Umbilical cord (tissue), 2 donors: Measurements from ENCODE around the gene DGLUCY. TPM values are rescaled to one million over a fixed set of nuclear protein-coding genes. Genes with fewer than 3 reads are reported as not detected.
A peak's percentile ranks its signal among the peaks of the same experiment; 100 is the strongest.
"Not testable (repeated sequence)": the region's sequence is repeated elsewhere in the genome, so short reads cannot be mapped to it uniquely, and the experiment has no call there.

ENCODE experiments used
- DNase-seq: peaks from one replicate; pipeline ENCODE4 v3.0.0-alpha.2; 2015; ENCODE audit warnings: low spot score
- total RNA-seq: library from RNA; depleted of rRNA; stranded (reverse); fragments of >200 nt; gene quantifications from one replicate; pipeline ENCODE4 v1.2.3, GENCODE V29; 2014; ENCODE audit warnings: low replicate concordance; ENCODE audit not compliant: insufficient read depth

Gene DGLUCY
- total RNA-seq, 1 donor from 2014 or later: 12.8 TPM

DNA sequence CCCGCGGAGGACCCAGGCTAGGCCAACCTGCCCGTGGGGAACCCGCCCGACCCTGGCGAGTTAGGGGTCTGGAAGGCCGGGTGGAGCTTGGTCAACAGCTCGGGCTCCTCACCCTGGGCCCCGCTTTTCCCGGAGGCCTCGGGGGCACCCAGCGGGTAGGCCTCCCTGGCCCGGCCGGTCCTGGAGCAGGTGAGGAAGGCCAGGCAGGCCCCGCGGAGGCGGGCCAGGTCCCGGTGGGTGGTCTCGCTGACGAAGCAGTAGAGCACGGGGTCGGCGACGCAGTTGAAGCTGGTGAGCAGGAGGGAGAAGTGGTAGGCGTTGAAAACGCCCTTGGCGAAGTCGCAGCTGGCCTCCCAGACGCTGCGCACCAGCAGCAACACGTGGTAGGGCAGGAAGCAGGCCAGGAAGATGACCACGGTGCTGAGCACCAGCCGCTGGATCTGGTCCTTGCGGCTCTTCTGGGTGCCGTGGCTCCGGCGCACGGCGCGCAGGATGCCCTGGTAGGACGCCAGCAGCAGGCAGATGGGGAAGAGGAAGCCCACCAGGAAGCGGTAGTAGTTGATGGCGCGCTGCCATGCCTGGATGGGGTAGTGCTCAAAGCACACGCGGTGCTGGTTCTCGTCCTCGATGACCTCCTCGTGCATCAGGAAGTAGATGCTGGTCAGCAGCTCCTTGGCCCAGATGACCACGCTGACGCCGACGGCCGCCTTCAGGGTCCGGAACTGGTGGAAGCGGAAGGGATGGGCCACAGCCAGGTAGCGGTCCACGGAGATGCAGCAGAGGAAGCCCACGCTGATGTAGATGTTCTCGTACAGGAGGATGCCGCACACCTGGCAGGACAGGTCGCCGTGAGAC is 120.3 kb downstream of the DGLUCY start:
- DNase-seq: no peak

DNA sequence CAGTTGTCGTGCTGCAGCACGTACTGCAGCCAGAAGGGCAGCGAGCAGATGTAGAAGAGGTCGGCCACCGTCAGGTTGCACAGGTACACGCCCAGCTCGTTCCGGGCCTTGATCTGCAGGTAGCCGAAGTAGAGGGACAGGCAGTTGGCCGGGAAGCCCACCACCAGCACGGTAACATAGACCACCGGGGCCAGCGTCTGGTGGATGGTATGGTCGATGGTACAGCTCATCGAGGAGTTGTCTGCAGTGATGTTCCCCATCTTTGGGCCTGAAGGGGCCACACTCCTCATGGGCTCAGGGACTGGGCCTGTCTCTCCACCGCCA is 120.9 kb downstream of the DGLUCY start:
- DNase-seq: no peak

DNA sequence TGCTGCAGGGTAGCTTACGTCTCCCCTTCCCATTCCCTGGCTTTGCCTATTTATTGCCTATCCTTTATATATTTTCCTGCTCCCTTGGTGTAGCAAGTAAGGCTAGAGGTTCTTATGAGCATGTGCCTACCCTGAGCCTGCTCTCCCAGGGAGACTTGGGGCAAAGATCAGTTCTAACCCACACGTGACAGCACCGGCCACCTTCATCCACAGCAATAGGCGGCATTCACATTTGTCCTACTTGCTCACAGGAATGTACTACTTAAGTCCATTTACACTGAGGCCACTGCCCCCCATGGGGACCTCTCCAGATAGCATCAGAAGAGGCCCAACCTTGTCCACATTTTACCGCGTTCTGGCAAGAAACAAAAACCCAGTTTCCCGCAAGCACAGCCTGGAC is 122.0 kb downstream of the DGLUCY start:
- DNase-seq: no peak

DNA sequence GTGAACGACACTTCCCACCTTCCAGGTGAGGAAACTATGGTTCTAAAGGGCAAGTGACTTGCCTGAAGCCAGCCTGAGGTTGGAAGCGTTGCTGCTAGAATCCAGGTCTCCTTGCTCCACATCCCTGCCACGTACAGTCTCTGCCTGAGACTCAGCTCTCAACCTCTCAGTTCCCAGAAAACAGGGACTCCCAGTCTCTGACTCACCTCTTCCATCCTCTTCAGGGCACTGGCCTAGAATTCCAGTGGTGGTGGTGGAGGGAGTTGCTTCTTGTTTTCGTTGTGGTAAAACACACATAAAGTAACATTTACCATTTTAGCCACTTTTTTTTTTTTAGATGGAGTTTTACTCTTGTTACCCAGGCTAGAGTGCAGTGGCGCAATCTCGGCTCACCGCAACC is 123.3 kb downstream of the DGLUCY start:
- DNase-seq: no peak

DNA sequence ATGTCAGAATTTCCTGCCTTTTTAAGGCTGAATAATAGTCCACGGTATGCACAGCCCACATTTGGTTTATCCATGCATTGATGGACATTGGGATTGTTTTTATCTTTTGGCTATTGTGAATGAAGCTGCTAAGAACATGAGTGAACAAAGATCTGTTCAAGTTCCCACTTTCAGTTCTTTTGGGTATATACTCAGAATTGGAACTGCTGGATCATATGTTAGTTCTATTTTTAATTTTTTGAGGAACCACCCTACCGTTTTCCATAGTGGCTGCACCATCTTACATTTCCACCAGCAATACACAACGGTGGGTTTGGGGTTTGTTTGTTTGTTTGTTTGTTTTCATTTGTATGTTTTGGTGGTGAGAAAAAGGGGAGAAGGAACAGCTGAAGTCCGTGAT is 124.2 kb downstream of the DGLUCY start:
- DNase-seq: no peak

DNA sequence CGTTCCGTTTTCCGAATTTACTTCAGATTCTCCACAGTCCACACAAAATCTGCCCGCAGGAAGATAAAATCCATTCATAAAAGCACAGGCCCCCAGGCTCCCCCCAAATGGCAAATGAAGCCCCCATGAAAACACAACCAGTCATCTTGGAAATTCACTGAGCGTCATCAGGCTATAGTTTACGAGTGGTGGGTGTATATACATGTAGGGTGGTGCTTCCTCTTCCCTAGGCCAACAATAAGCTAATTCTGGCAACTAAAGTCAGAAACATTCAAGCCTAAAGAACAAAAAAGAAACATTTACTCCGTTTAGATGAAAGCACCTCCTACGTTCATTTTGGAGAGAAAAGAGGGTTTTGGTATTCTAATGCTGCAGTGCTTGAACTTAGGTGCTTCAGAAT is 124.8 kb downstream of the DGLUCY start:
- DNase-seq: no peak

DNA sequence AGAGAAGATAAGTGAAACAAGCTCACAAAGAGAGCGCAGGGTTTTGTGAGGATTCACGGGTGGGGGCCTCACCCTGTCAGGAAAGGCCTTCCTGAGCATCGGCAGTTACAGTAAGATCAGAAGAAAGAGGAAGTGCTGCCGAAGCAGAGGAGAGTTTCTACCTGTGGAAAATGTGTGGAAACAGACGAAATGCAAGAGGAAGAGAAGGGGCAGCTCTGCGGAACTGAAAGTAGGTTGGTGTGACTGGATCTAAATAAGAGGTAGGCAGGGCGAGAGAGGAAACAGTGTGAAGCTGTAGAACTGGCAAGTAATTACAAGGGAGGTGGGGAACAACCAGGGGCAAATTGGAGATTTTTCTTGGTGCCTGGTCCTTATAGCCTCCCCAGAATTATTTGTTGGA is 128.0 kb downstream of the DGLUCY start:
- peak; percentile 28 for DNase-seq

DNA sequence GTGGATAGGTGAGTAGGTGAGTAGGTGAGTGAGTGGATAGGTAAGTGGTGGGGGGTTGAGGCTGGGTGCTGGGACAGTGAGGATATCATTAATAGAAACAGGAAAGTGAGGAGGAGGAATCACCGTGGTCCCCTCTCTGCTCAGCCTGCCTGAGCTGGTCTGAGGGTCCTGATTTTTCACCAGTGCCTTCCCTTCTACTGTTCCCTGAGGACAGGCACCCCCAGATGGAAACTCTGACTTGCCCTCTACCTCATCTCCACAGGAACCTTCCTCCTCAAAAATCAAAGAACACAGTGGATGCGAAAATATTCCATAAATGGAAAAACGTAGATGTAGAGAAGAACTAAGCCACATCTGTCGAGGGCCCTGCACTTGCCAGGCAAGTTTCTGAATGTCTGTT is 128.8 kb downstream of the DGLUCY start:
- no peak for DNase-seq

DNA sequence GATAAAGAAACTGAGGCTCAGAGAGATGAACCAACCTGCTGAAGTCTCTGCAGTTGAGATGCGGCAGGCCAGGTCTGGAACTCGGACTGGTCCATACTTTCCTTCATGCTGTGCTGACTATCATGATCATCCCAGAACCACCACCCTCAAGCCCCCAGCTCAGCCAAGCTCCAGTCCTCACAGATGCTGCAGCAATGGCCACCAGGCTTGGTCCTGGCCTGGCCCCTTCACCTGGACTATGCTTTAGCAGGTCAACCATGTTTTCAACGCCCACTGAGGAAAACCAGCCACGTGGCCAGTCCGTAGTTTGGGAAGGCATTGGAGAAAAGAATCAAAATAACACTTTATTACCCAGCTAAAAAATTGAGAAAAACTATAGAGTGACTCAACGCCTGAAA is 129.2 kb downstream of the DGLUCY start:
- DNase-seq: no peak

DNA sequence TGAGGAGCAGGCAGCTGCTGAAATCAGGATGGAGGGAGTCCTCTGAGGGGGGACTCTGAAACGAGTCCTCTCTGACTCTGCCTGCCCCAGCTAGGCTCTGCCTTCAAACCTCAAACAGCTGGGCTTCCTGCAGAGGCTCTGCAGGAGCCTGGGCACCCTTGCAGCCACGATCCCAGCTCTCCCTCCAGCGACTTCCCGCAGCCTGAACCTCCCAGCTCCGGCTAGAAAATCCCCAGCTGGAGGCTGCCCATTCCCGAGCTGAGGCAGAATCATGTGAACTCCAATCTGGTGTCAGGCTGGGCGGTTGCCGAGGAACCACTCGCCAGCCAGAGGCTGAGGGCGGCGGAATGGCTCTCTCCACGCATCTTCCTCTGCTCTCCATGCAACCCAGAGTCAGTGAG is 130.6 kb downstream of the DGLUCY start, which contains the start of gene GPR68:
GPR68 (minus strand) TSS at position 204 of the 401 bp plus-strand sequence. CDS start 9,654 bp downstream, outside the sequence.
- DNase-seq: peak; percentile 74

DNA sequence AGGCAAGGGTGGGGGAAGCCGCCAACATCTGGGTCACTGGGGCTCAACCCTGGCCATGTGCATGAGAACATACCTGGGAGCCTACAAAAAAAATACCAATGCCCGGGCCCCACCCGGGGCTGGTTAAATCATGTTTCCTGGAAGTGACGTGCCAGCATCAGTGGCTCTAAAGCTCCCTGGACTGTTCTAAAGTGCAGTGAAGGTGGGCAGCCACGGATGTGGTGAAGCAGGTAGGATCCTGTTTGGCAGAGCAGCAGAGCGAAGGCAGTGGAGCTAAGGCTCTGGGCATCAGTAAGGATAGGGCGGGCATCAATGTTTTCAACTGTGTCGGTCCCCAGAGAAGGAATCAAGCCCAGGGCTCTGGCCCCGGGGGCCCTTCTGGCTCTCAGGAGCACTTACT is 131.2 kb downstream of the DGLUCY start:
- DNase-seq: no peak

DNA sequence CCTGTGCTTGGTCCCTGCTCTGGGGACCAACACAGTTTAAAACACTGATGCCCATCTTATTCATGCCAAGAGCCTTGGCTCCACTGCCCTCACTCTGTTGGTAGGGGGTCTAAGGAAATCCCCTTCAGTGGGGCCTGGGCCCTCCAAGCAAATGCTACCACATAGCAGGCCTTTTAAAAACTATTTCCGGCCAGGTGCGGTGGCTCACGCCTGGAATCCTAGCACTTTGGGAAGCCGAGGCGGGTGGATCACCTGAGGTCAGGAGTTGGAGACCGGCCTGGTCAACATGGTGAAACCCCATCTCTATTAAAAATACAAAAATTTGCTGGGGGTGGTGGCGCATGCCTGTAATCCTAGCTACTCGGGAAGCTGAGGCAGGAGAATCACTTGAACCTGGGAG is 131.7 kb downstream of the DGLUCY start:
- not testable (repeated sequence) for DNase-seq

DNA sequence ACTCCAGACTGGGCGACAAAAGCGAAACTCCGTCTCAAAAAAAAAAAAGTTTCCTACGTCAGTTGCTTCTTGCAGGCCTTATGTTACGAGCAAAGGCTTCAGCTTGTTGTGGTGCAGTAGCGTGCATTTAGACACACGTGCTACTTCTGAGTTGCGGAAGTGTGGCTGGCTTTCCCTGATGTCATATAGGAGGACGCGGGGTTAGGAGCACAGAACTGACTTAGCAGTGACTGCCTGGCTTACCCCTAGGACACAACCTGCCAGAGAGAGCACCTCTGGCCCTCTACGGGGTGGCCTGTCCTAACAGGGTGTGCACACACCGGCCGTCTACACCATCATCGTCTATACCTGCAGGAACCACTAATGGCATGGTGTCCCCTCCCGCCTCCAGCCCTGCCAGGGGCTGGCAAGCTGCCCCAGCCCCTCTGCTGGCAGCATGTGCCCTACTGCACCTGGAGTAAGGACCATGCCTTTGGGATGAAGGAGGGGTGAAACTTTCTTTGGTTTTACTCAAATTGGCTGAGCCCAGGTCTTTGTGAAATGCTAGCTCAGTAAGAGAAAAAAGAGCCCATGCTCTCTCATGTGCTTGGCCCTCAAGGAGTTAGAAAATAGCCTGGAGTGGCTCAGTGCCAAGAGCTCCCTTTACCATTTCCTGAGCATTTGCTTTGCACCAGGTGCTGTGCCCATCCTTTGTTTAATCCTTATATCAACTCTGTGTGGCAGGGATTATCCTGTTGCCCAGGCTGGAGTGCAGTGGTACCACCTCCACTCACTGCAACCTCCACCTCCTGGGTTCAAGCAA is 132.4 kb downstream of the DGLUCY start:
- no peak for DNase-seq

DNA sequence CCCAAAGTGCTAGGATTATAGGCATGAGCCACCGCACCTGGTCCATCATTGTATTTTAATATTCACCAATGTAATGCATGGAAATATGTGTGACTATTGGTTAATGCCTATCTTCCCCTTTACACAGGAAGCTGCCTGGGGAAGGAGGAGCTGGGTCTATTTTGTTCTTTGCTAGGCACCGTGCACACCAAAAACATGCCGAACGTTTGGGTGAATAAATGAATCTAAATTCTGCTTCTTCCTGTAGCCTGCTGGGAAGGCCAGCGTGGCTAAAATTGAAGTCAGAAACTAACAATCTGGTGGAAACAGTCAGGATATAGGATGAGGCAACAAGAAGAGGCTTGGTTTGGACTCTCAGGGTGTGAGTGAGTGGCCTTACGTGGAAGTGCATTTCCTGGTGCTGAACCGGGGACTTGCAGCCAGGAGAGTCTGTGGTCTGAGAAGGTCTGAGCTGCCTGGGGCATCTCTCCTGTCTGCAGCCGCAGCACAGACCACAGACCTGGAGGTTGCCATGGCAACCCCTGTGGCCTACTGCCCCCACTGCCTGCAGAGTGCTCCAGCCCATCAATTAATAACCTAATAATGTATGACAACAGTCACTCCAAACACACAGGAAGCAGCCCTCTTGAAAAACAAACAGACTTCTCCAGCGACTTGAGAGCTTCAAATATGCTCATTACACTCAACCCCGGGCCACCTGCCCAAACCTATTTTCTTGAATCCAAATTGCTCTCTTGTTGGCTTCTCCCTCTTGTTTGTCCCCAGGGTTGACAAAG is 136.2 kb downstream of the DGLUCY start:
- no peak for DNase-seq

DNA sequence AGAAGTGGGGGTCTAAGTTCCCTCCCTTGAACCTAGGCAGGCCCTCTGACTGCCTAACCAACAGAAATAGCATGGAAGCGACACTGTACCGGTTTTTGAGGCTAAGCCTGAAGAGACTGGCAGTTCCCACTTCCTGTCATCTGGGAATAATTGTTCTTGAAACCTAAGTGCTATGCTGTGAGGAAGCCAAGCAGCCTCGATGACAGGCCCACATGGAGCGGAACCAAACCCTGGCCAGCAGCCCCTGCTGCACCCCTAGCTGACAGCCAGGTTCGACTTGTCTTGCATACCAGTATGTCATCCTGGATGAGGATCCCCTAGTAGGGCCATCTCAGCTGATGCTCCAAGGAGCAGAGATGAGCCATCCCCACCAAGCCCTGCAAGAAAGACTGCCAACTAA is 137.0 kb downstream of the DGLUCY start:
- DNase-seq: no peak

DNA sequence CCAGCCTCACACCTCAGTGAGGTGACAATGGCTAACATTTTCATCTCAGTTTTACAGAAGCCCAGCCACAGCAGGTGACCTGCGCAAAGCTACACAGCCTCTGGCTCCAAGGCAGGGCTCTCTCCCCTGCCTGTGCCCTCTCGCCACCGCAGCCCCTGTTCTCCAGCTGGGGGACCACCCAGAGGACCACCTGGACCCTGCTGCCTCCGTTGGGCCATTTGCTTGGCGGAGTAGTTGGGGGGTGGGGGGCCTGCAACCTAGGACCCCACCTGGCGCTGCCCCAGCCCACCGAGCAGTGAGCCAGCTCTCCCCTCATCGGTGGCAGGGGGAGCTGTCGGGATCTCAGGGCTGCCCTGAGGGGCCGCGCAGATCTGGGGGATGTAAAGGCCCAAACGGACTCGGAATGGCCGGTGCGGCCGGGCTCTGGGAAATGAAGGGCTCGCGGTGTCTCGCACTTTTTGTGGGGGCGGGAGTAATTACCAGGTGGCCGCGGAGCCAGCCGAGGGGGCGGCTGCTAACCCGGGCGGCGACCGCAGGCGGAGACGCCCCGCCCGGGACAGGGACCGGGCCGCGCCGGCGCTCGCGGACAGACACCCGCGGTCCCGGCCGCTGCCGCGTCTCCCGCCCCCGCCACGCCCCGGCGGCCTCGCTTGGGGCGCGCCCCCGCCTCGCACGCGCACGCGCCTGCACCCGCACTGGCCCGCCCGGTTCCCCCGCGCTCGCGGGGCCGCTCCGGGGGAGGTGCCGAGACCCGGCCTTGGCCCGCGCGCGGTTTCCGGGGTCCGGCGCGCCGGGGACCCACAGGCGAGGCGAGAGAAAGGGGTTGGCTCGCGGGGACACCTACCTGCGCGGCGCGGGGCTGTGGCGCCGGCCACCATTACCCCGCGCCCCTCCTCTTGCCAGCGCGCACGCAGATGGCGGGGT is 139.3 kb downstream of the DGLUCY start:
- DNase-seq: no peak

DNA sequence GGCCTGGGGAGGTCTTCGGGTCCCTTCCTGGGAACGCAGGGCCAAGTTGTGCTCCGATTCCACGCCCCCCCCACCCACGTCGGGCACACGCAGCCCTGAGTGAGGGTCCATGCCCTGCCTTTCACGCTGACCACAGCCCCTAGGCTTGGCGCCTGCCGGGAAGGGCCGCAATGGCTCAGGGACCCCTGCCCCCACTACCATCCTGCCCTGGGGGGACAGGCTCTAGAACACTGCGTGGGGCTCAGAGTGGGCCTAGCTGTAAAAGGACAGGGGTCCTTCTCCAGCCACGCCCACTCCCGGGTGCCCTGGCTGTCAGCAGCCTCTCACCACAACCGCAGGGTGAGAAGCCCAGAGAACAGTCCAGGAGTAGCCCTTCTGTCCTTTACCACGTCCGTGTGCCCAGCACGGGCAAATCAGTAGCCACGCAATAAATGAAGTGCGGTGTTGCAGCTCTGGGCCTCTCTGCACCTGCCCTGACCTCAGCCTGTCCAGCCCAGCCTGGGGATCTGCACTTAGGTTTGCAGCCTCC is 140.0 kb downstream of the DGLUCY start:
- no peak for DNase-seq

DNA sequence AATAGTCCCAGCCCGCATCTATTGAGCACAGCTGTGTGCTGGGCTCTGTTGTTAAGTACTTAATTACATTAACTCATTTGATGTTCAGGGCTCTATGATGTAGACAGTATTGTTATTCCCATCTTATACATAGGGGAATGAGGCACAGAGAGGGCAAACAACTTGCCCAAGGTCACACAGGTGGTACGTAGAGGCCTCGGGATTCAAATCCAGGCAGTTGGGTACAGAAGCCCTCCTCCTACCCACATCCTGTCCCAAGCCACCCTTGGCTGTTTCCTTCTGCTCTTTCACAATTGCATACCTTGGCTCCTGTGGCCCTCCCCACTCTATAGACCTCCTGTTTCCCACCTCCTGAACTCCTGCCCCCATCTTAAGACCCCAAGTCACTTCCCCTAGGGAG is 140.6 kb downstream of the DGLUCY start:
- DNase-seq: no peak

DNA sequence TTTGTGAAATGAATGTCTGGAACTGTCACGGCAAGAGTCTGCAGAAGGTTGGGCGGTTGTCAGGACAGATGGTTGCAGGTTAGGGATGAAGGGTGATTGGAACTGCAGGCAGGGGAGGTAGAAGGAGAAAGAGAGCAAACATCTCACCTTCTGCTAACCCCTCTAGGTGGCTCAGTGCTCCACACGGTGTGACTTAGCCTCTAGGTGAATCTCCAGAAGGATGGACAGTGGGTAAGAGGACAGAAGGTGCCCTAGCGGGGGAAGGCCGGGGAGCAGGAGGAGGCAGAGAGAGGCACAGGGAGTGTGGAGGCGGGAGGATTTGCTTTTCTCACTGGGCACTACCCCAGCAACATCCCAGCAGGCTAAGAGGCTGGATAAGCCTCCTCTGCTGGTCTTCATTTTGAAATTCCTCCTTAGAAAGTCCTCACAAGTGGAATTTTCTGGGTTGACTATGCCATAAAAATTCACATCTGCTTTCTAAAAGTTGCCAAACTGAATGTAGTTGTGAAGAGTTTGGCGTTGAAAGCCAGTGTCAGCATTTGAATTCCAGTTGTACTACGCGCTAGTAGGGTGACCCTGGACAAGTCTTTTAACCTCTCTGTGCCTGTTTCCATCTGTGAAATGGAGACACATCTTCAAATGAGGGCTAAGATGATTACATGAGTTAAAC is 141.3 kb downstream of the DGLUCY start:
- DNase-seq: peak; percentile 37

DNA sequence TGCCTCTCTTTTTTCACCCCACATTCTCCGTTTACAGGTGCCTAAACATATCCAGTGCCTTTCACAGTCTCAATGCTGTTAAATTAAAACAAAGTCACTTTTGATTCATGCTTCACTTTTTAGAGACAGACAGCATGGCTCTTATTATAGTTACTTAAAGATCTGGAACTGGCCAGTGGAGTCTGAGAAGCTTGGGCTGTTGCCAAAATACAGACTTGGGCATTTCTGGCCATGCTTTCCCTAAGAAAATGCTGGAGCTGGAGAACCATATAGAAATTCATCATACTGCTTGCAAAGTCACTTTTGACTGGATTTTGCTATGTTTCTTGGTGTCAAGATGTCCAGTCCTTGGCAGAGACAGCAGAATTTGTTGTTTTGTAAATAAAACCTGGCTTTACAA is 142.8 kb downstream of the DGLUCY start:
- DNase-seq: peak; percentile 69
